HG03558 (cell line): ENCODE results near the gene B3GNT3.
"Not testable (repeated sequence)": the region's sequence is repeated elsewhere in the genome, so short reads cannot be mapped to it uniquely, and the experiment has no call there.

Source experiments
- ATAC-seq: cut with Tn5 transposase; IDR thresholded peaks from one replicate; pipeline ENCODE4 v1.9.1; 2021; ENCODE audit warnings: moderate number of reproducible peaks; ENCODE audit not compliant: unreplicated experiment; ENCODE audit errors: extremely low read depth

Gene B3GNT3

DNA sequence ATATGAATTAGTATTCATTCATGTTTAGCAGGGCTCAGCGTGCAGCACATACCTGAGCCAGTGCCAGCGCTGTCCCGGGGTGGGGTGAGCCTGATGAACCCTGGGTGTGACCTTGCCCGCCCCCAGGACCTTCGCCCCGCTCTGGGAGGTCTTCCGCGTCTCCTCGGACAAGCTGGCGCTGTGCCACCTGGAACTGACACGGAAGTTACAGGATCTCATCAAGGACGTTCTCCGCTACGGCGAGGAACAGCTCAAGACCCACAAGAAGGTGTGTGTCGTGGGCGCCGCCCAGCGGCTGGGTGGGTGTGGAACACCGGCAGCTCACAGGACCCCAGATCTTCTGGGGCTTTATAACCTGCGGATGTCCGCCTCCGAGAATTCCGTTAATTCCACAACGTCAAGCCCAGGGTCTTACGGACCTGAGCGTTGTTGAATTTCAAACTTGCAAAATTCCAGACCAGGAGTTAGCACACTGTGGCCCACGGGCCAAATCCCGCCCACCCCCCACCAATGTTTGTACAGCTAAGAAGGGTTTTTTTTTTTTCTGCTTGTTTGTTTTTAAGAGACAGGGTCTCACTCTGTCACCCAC lies 28.3 kb upstream of the B3GNT3 start:
- ATAC-seq, result no peak

GRCh38 chr19:17767559-17767958 lies 27.4 kb upstream of the B3GNT3 start:
- ATAC-seq, result no peak

DNA sequence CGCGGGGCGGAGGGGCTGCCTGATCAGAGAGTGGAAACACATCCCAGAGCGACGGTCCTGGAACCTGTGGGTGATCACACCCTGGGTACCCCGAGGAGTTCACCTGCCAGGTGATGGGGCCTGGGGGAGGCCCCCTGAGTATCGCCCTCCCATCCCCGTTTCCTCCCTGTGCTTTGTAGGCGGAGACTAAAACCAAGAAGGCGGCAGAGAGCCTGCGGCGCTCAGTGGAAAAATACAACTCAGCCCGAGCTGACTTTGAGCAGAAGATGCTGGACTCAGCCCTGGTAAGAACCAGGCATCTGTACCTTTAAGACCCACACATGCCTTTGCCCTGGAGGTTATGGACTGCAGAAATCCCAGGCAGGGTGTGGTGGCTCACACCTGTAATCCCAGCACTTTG lies 24.3 kb upstream of the B3GNT3 start:
- no peak for ATAC-seq

- ATAC-seq, result no peak
Observed at GRCh38 chr19:17772172-17772571, 22.8 kb upstream of the B3GNT3 start.

DNA sequence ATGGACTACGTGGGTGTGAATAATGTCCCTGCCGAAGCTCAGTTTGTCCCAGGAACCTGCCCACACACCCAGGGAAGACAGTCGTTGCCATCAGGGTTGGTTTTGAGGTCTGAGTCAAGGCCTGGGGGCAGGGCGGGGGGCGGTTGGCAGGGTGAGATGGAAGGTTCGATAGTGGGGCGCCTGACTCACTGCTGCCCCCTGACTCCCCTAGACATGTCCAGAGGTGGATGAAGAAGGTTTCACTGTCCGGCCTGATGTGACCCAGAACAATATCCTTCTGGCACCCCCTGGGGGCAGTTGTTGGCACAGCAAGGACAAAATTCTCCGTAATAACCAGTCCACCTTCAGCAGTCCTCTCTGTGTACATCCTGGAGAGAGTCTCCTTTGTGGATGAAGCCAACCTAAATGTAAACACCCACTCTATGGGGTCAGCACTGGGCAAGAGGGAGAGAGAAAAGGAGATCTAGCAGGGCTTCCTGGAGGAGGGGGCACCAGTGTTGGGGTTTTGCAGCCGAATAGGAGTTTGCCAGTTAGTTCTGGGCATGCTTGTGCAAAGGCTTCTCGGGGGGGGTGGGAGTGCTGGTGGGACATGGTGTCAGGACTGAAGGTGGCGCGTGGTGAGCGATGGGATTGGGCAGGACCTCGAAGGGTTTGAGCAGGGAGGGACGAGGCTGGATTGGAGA lies 19.6 kb upstream of the B3GNT3 start:
- no peak for ATAC-seq

DNA sequence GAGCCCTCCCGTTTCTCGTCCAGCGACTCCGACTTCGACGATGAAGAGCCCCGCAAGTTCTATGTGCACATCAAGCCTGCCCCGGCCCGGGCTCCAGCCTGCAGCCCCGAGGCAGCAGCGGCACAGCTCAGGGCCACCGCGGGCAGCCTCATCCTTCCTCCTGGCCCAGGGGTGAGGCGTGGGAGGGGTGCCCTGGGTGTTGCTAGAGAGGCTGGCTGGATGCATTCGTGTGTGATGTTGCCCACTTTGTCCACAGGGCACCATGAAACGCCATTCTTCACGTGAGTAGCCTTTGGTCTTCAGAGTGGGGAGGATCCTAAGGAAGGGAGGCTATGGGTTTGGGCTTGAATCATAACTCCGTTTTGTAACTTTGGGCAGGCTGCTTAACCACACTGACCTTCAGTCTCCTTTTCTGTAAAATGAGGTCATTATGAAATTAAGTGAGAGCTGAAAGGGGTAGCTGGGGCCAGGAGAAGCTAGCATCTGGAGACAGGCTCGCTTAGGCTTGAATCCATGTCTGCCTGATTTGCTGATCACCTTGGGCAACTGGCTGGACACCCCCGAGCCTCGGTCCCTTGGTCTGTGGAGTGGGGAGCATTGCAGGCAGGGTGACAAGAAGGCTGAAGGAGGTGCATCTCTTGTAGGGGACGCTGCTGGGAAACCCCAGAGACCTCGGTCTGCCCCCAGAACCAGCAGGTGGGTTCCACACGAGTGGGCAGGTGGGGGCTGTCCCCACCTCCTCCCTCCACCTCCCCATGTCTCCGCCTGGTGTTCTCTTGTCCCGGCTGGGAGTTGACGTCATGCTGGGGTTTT lies 18.7 kb upstream of the B3GNT3 start:
- peak; percentile 51 for ATAC-seq

DNA sequence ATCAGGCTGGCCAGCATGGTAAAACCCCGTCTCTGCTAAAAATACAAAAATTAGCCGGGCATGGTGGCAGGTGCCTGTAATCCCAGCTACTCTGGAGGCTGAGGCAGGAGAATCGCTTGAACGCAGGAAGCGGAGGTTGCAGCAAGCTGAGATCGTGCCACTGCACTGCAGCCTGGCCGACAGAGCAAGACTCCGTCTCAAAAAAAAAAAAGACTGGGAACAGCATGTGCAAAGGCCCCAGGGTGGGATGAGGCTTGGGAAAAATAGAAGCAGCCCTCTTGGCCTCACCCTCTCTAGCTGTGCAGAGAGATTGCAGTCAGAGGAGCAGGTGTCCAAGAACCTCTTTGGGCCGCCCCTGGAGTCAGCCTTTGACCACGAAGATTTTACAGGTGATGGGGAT lies 17.1 kb upstream of the B3GNT3 start:
- ATAC-seq, result not testable (repeated sequence)

GRCh38 chr19:17778251-17778967 lies 16.5 kb upstream of the B3GNT3 start:
- ATAC-seq, result no peak

- ATAC-seq, result no peak
Observed at GRCh38 chr19:17778968-17779929, 15.7 kb upstream of the B3GNT3 start.

- ATAC-seq, result no peak
Observed at GRCh38 chr19:17780781-17781180, 14.2 kb upstream of the B3GNT3 start.

- ATAC-seq, result not testable (repeated sequence)
Observed at GRCh38 chr19:17783721-17784120, 11.2 kb upstream of the B3GNT3 start.

- ATAC-seq, result no peak
Observed at GRCh38 chr19:17784201-17785008, 10.5 kb upstream of the B3GNT3 start.

GRCh38 chr19:17787274-17787913 lies 7.5 kb upstream of the B3GNT3 start:
- ATAC-seq, result no peak

DNA sequence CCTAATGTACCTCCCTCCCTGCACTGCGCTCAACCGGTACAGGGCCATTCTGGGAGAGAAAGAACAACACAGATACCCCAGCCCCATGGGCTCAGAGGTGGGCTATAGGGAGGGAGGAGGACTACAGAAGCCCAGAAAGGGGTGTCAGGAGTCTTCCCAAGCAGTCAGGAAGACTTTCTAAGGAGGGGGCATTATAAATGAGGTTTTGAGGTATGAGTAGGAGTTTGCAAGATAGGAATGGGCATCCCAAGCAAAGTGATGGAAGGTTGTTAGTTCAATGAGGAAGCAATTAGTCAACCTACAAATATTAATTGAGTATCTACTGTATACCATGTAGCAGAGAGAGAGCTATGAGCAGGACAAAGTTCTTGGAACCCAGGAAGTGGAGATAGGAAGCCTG lies 6.3 kb upstream of the B3GNT3 start:
- no peak for ATAC-seq

DNA sequence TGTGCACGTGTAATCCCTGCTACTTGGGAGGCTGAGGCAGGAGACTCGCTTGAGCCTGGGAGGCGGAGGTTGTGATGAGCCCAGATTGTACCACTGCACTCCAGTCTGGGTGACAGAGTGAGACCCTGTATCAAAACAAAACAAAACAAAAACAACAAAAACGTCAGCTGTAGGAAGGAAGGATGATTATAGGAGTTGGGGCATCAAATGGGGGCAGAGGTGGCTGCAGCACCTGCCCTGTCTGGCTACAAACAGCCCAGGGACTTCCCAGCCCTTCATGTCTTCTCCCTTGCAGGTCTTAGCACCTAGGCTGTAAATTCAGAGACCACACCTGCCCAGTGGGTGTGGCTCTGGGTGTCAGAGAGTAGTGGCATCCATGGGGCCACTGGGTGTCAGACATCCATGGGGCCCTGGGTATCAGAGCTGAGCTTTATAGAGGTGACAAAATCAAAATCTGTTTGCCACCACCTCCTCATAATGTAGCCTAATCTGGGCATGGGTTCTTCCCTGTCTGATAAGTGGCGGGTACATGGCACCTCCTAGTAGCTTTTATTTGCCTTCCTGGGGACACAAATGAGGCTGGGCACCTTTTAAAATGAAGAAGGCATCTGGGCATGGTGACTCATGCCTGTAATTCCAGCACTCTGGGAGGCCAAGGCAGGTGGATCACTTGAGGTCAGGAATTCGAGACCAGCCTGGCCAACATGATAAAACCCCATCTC lies 4.7 kb upstream of the B3GNT3 start:
- ATAC-seq, result no peak

- no peak for ATAC-seq
Observed at GRCh38 chr19:17794412-17794730, 567 bp upstream of the B3GNT3 start.

DNA sequence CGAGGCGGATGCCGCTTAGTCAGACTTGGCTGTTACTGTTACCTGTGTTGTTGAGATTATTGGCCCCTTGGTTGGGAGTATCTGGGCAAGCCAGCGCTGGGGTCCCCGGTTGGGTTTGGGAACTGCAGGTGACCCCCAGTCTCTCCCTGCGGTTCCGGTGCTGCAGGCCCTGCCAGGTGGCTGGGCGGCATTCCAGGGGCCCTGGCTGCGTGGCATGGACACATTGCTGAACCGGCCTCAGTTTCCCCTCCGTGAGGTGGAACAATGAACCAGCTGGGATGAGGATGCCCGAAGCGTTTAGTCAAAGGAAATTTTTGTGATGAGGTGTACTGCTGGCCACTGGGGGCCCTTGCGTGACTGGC lies 538 bp downstream of the B3GNT3 start:
- no peak for ATAC-seq
